Esophagus muscularis mucosa (tissue), 4 donors: ENCODE data around the gene ABI1. TPM values are rescaled to one million over a fixed set of nuclear protein-coding genes. Genes with fewer than 3 reads are reported as not detected.

Experiments
- DNase-seq: peaks from one replicate; pipeline ENCODE4 v3.0.0-alpha.2; 2017; ENCODE audit errors: extremely low spot score
- H3K27ac ChIP-seq, 4 donors: fragments of 200-600 bp; sonication (generic); replicated peaks in 1 of 4; 1 replicate in 3 of 4; 2 replicates in 1 of 4; pipeline ENCODE4 v1.5.1; 2016 to 2019; ENCODE audit warnings: mild to moderate bottlenecking in 1 of 4
- H3K27me3 ChIP-seq, 4 donors: fragments of 200-600 bp; sonication (generic); one replicate each; pipeline versions ENCODE4 v1.5.1 to v1.6.0; 2016 to 2019
- H3K36me3 ChIP-seq, 4 donors: fragments of 200-600 bp; sonication (generic); one replicate each; pipeline ENCODE4 v1.5.1; 2016 to 2019
- H3K4me1 ChIP-seq, 4 donors: fragments of 200-600 bp; sonication (generic); one replicate each; pipeline ENCODE4 v1.5.1; 2016 to 2019
- H3K4me3 ChIP-seq, 4 donors: fragments of 200-600 bp; sonication (generic); 1 replicate in 2 of 4; 2 replicates in 2 of 4; pipeline ENCODE4 v1.5.1; 2016 to 2019; ENCODE audit warnings: mild to moderate bottlenecking in 4 of 4, moderate library complexity in 1 of 4
- H3K9me3 ChIP-seq, 4 donors: fragments of 200-600 bp; sonication (generic); 1 replicate in 3 of 4; 2 replicates in 1 of 4; pipeline ENCODE4 v1.5.1; 2016 to 2019
- CTCF ChIP-seq, 3 experiments: fragments of 200-600 bp in 2 of 3; fragments of 450-650 bp in 1 of 3; sonication (generic) in 2 of 3; IDR thresholded peaks; one replicate each; pipeline ENCODE4 v1.5.1; 2017 to 2019; ENCODE audit warnings: antibody characterized with exemption in 3 of 3, mild to moderate bottlenecking in 2 of 3, moderate library complexity in 1 of 3
- EP300 ChIP-seq: sonication (generic); formaldehyde crosslinking; IDR thresholded peaks from one replicate; pipeline ENCODE4 v1.6.1; 2017; ENCODE audit warnings: antibody characterized with exemption
- POLR2A ChIP-seq: fragments of 450-650 bp; IDR thresholded peaks from one replicate; pipeline ENCODE4 v1.6.1; 2017; ENCODE audit warnings: antibody characterized with exemption, moderate library complexity, mild to moderate bottlenecking, low read depth
- POLR2AphosphoS5 ChIP-seq, 2 donors: sonication (generic); formaldehyde crosslinking; IDR thresholded peaks; one replicate each; pipeline ENCODE4 v1.6.1; 2017; ENCODE audit warnings: antibody characterized with exemption in 2 of 2
- WGBS: methylation state at CpG from one replicate; pipeline ENCODE4 v1.1.5; 2018; 5-methylcytosine and 5-hydroxymethylcytosine counted together
- intact Hi-C: fragments of 100-400 bp; cut with DNase I; formaldehyde crosslinking; loops from one replicate; pipeline ENCODE4 v1.15.1; 2023
- total RNA-seq, 4 donors: library from RNA; depleted of rRNA; stranded (reverse); fragments of >200 nt; gene quantifications; one replicate each; pipeline versions ENCODE4 v1.1.0 to v1.2.1, GENCODE V29; 2016

Gene ABI1
- total RNA-seq, 4 donors from 2014 or later = 37.4 to 57.7 (median 43.5) TPM

GRCh38 chr10:26787362-26787761, 73.4 kb downstream of the ABI1 start:
- peaks cover 5 to 42% (median 27%) of the 10 kb centered on the region in 4 donors for H3K4me1 ChIP-seq
- no peak for DNase-seq
- no peaks in the 10 kb centered on the region for H3K9me3 ChIP-seq
- intact Hi-C loops = no loop called here
- H3K27me3 ChIP-seq = no peaks in the 10 kb centered on the region
- no peak for TF ChIP-seq POLR2A
- TF ChIP-seq EP300 = no peak
- no peak for TF ChIP-seq POLR2AphosphoS5 (IDR thresholded peaks at IDR 0.05)
- H3K27ac ChIP-seq = no peak overlapping the region
- no peak overlapping the region for H3K4me3 ChIP-seq
- no peaks in the 10 kb centered on the region for H3K36me3 ChIP-seq
- whole genome bisulfite sequencing = 88% methylated on average over 3 of the region's 3 CpGs

GRCh38 chr10:26781797-26782196, 79.0 kb downstream of the ABI1 start:
- 94% methylated on average over 2 of the region's 2 CpGs for WGBS
- H3K36me3 ChIP-seq = no peaks in the 10 kb centered on the region
- DNase-seq = no peak
- intact Hi-C loops = no loop called here
- H3K4me3 ChIP-seq = no peak overlapping the region
- H3K27me3 ChIP-seq = no peaks in the 10 kb centered on the region
- peaks cover 14 to 61% (median 38%) of the 10 kb centered on the region in 4 donors for H3K4me1 ChIP-seq
- no peak overlapping the region for H3K27ac ChIP-seq
- no peak for TF ChIP-seq EP300
- no peak for TF ChIP-seq POLR2A
- TF ChIP-seq CTCF (IDR thresholded peaks at IDR 0.05) = no peak
- no peak for TF ChIP-seq POLR2AphosphoS5 (IDR thresholded peaks at IDR 0.05)
- H3K9me3 ChIP-seq = no peaks in the 10 kb centered on the region

- no peak for DNase-seq
- TF ChIP-seq EP300 (no peak), CTCF (IDR thresholded peaks at IDR 0.05) (no peak), POLR2AphosphoS5 (IDR thresholded peaks at IDR 0.05) (no peak), POLR2A (no peak)
- Histone ChIP-seq H3K9me3 (no peaks in the 10 kb centered on the region), H3K36me3 (no peaks in the 10 kb centered on the region), H3K4me1 (peaks cover 14 to 59% (median 39%) of the 10 kb centered on the region in 4 donors), H3K4me3 (no peak overlapping the region), H3K27me3 (no peaks in the 10 kb centered on the region), H3K27ac (no peak overlapping the region)
- 66% methylated on average over 4 of the region's 4 CpGs for WGBS
- intact Hi-C loops = no loop called here
Measured at GRCh38 chr10:26780793-26781601, 79.8 kb downstream of the ABI1 start.

- intact Hi-C loops = no loop called here
- H3K36me3 ChIP-seq = no peaks in the 10 kb centered on the region
Measured at GRCh38 chr10:26780106-26780792, 80.5 kb downstream of the ABI1 start.

More at GRCh38 chr10:26780106-26780792, 80.5 kb downstream of the ABI1 start:
- Histone ChIP-seq H3K4me1 (peaks cover 14 to 56% (median 41%) of the 10 kb centered on the region in 4 donors), H3K9me3 (no peaks in the 10 kb centered on the region), H3K4me3 (no peak overlapping the region), H3K27ac (no peak overlapping the region), H3K27me3 (no peaks in the 10 kb centered on the region)
- WGBS = 87% methylated on average over 8 of the region's 8 CpGs
- DNase-seq = no peak
- no peak for TF ChIP-seq POLR2A
- no peak for TF ChIP-seq CTCF (IDR thresholded peaks at IDR 0.05)
- TF ChIP-seq EP300 = no peak
- TF ChIP-seq POLR2AphosphoS5 (IDR thresholded peaks at IDR 0.05) = no peak
